GM12878 (cell line): Measurements from ENCODE around the gene ANKS1A. TPM values are rescaled to one million over a fixed set of nuclear protein-coding genes. Genes with fewer than 3 reads are reported as not detected.
A peak's percentile ranks its signal among the peaks of the same experiment; 100 is the strongest.

Source experiments
- ASH2L ChIP-seq: fragments of 300-600, 200-600 bp; sonication (generic); IDR thresholded peaks from 2 replicates; pipeline ENCODE4 v1.6.1; 2017; ENCODE audit warnings: low read depth, mild to moderate bottlenecking, borderline replicate concordance
- EGR1 ChIP-seq, 2 experiments: IDR thresholded peaks; 1 replicate in 1 of 2; 2 replicates in 1 of 2; pipeline ENCODE4 v1.6.1; 2011 to 2012; ENCODE audit warnings: low read depth in 2 of 2, low read length in 2 of 2, borderline replicate concordance in 1 of 2, mild to moderate bottlenecking in 1 of 2, moderate library complexity in 1 of 2
- MEF2A ChIP-seq: IDR thresholded peaks from 2 replicates; pipeline ENCODE4 v1.6.1; 2011; ENCODE audit warnings: low read depth, mild to moderate bottlenecking, low read length, moderate library complexity; ENCODE audit not compliant: insufficient read depth
- MXI1 ChIP-seq: fragments of 150-350 bp; IDR thresholded peaks from 2 replicates; pipeline ENCODE4 v1.6.1; 2011; ENCODE audit warnings: low read depth, mild to moderate bottlenecking, inconsistent platforms, low read length, improper control_type of control experiment
- POLR2AphosphoS5 ChIP-seq: IDR thresholded peaks from 2 replicates; pipeline ENCODE4 v1.6.1; 2011; ENCODE audit warnings: mild to moderate bottlenecking, low read length, inconsistent platforms
- RUNX3 ChIP-seq: IDR thresholded peaks from 2 replicates; pipeline ENCODE4 v1.6.1; 2012; ENCODE audit warnings: low read length, inconsistent platforms
- SREBF2 ChIP-seq: IDR thresholded peaks from 2 replicates; pipeline ENCODE4 v1.6.1; 2012; ENCODE audit warnings: mild to moderate bottlenecking, low read length
- TAF1 ChIP-seq: IDR thresholded peaks from 2 replicates; pipeline ENCODE4 v1.6.1; 2011; ENCODE audit warnings: mild to moderate bottlenecking, low read depth, low read length, borderline replicate concordance
- WRNIP1 ChIP-seq: IDR thresholded peaks from 2 replicates; pipeline ENCODE4 v1.6.1; 2011; ENCODE audit warnings: low read depth, low read length, improper control_type of control experiment, borderline replicate concordance
- ZNF207 ChIP-seq: fragments of 450-650 bp; IDR thresholded peaks from 2 replicates; pipeline ENCODE4 v1.6.1; 2014; ENCODE audit warnings: antibody characterized with exemption, mild to moderate bottlenecking, borderline replicate concordance
- ZNF217 ChIP-seq: fragments of 450-650 bp; IDR thresholded peaks from 2 replicates; pipeline ENCODE4 v1.6.1; 2017; ENCODE audit warnings: antibody characterized with exemption, mild to moderate bottlenecking
- ZNF622 ChIP-seq: fragments of 450-650 bp; IDR thresholded peaks from 2 replicates; pipeline ENCODE4 v1.6.1; 2017; ENCODE audit warnings: mild to moderate bottlenecking, inconsistent platforms
- polyA plus RNA-seq, 11 experiments: library from polyadenylated mRNA; depleted of rRNA in 4 of 11; unstranded in 6 of 11; stranded (reverse) in 5 of 11; fragments of >200 nt; fragmentation: Nextera tagmentation in 4 of 11; fragmentation: Illumina TruSeq in 1 of 11; extraction: Ambion mirVana in 4 of 11; extraction: Trizol in 1 of 11; gene quantifications; 1 replicate in 1 of 11; 2 replicates in 10 of 11; pipeline versions ENCODE4 v1.2.1 to v1.2.3, GENCODE V29; 2011 to 2016; ENCODE audit warnings: inconsistent platforms in 2 of 11, missing spikeins in 2 of 11, low read depth in 1 of 11
- total RNA-seq, 4 experiments: library from RNA; depleted of rRNA in 3 of 4; stranded (reverse); fragments of >200 nt in 3 of 4; fragmentation: Illumina TruSeq in 1 of 4; extraction: Trizol in 1 of 4; gene quantifications; 2 replicates each; pipeline versions ENCODE4 v1.2.1 to v1.2.3, GENCODE V29; 2013 to 2021
- TF ChIP-seq, protein P1 (sequence below): fragments of 450-650 bp; IDR thresholded peaks from 2 replicates; pipeline ENCODE4 v1.6.1; 2018; ENCODE audit warnings: borderline replicate concordance, mild to moderate bottlenecking; ENCODE audit not compliant: partially characterized antibody
- TF ChIP-seq, protein P2 (sequence below): fragments of 150-350 bp; IDR thresholded peaks from 2 replicates; pipeline ENCODE4 v1.6.1; 2016; ENCODE audit warnings: low read depth, low read length
- TF ChIP-seq, protein P3 (sequence below): fragments of 450-650 bp; formaldehyde crosslinking; IDR thresholded peaks from 2 replicates; pipeline ENCODE4 v1.5.0; 2022; ENCODE audit warnings: mild to moderate bottlenecking, missing genetic modification characterization

Gene ANKS1A
- total and polyA plus RNA-seq, 10 of the 15 experiments (the other 5 are each of a cell fraction or from before 2014, with no cell fraction given): 0.60 to 7.0 (median 3.0) TPM

DNA sequence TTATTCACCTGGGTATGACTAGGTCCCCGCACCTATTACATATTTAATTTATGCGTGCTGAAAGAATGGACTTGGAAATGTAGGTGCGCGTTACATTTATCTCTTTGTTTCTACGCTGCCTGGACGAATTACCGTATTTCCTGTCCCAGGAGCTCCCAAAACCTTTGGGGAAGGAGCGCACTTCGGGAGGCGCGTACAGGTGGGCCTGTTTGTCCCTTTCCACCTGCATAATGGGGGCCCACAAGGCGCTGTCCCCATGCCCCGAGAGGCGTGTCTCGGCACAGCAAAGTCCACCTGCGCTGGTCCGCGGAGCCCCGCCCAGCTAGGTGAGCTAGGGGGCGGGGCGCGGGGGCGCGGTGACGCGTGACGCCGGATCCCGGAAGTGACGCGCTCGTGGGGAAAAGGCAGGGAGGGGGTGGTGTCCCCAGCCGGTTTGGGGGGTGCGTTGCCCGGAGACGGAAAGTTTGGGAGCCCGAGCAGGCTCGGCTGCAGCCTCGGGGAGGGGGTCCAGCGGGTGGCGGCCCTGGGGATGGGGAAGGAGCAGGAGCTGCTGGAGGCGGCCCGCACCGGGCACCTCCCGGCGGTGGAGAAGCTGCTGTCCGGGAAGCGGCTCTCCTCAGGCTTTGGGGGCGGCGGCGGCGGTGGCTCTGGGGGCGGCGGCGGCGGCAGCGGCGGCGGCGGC is at the start of gene ANKS1A (continued):
- TF ChIP-seq, protein P1, sequence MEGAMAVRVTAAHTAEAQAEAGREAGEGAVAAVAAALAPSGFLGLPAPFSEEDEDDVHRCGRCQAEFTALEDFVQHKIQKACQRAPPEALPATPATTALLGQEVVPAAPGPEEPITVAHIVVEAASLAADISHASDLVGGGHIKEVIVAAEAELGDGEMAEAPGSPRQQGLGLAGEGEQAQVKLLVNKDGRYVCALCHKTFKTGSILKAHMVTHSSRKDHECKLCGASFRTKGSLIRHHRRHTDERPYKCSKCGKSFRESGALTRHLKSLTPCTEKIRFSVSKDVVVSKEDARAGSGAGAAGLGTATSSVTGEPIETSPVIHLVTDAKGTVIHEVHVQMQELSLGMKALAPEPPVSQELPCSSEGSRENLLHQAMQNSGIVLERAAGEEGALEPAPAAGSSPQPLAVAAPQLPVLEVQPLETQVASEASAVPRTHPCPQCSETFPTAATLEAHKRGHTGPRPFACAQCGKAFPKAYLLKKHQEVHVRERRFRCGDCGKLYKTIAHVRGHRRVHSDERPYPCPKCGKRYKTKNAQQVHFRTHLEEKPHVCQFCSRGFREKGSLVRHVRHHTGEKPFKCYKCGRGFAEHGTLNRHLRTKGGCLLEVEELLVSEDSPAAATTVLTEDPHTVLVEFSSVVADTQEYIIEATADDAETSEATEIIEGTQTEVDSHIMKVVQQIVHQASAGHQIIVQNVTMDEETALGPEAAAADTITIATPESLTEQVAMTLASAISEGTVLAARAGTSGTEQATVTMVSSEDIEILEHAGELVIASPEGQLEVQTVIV: peak; percentile 21
- TF ChIP-seq WRNIP1: no peak
- TF ChIP-seq RUNX3: no peak
- TF ChIP-seq, protein P2, sequence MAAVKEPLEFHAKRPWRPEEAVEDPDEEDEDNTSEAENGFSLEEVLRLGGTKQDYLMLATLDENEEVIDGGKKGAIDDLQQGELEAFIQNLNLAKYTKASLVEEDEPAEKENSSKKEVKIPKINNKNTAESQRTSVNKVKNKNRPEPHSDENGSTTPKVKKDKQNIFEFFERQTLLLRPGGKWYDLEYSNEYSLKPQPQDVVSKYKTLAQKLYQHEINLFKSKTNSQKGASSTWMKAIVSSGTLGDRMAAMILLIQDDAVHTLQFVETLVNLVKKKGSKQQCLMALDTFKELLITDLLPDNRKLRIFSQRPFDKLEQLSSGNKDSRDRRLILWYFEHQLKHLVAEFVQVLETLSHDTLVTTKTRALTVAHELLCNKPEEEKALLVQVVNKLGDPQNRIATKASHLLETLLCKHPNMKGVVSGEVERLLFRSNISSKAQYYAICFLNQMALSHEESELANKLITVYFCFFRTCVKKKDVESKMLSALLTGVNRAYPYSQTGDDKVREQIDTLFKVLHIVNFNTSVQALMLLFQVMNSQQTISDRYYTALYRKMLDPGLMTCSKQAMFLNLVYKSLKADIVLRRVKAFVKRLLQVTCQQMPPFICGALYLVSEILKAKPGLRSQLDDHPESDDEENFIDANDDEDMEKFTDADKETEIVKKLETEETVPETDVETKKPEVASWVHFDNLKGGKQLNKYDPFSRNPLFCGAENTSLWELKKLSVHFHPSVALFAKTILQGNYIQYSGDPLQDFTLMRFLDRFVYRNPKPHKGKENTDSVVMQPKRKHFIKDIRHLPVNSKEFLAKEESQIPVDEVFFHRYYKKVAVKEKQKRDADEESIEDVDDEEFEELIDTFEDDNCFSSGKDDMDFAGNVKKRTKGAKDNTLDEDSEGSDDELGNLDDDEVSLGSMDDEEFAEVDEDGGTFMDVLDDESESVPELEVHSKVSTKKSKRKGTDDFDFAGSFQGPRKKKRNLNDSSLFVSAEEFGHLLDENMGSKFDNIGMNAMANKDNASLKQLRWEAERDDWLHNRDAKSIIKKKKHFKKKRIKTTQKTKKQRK: no peak
- no peak for TF ChIP-seq TAF1
- no peak for TF ChIP-seq MEF2A
- no peak for TF ChIP-seq SREBF2
- 0 out of 3 replicates have a peak, but pooled peaks of 1 of the 2 experiments have one; percentile 26 for TF ChIP-seq EGR1 (IDR thresholded peaks at IDR 0.05; ENCODE audit: borderline replicate concordance in 1 of 2, low read depth in 2 of 2, low read length in 2 of 2)
- TF ChIP-seq ZNF207: no peak
- no peak for TF ChIP-seq ZNF622
- TF ChIP-seq ASH2L: 0 out of 2 replicates have a peak, but pooled peaks have one; percentile 32
- no peak for TF ChIP-seq ZNF217
- TF ChIP-seq POLR2AphosphoS5: no peak
- TF ChIP-seq MXI1: 0 out of 2 replicates have a peak, but pooled peaks have one; percentile 16
- TF ChIP-seq, protein P3, sequence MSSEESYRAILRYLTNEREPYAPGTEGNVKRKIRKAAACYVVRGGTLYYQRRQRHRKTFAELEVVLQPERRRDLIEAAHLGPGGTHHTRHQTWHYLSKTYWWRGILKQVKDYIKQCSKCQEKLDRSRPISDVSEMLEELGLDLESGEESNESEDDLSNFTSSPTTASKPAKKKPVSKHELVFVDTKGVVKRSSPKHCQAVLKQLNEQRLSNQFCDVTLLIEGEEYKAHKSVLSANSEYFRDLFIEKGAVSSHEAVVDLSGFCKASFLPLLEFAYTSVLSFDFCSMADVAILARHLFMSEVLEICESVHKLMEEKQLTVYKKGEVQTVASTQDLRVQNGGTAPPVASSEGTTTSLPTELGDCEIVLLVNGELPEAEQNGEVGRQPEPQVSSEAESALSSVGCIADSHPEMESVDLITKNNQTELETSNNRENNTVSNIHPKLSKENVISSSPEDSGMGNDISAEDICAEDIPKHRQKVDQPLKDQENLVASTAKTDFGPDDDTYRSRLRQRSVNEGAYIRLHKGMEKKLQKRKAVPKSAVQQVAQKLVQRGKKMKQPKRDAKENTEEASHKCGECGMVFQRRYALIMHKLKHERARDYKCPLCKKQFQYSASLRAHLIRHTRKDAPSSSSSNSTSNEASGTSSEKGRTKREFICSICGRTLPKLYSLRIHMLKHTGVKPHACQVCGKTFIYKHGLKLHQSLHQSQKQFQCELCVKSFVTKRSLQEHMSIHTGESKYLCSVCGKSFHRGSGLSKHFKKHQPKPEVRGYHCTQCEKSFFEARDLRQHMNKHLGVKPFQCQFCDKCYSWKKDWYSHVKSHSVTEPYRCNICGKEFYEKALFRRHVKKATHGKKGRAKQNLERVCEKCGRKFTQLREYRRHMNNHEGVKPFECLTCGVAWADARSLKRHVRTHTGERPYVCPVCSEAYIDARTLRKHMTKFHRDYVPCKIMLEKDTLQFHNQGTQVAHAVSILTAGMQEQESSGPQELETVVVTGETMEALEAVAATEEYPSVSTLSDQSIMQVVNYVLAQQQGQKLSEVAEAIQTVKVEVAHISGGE (CRISPR knock-in tag): no peak
